Amygdala (tissue), 56 donors: ENCODE data around the gene EEIG1.
A peak's percentile ranks its signal among the peaks of the same experiment; 100 is the strongest.

ENCODE experiments used
- DNase-seq, 56 donors: peaks; one replicate each; lab custom pipeline; 2025; lab: John Stamatoyannopoulos, UW

Gene EEIG1

DNA sequence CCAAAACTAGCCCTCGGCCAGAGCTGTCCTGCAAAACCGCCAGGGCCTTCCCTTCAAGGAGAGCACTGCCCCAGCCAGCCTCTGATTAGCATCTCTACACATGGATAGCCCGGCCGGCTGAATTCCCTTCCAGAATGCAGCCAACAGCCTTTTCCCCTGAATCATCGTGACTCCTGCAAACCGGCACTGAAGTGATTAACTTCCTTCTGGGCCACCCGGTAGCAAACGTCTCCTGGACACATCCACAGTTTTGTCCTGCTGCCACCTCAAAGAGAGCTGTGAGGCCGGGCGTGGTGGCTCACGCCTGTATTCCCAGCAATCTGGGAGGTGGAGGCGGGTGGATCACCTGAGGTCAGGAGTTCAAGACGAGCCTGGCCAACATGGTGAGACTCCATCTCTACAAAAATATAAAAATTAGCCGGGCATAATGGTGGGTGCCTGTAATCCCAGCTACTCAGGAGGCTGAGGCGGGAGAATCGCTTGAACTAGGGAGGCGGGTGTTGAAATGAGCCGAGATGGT lies 21.1 kb upstream of the EEIG1 start:
- no peak for DNase-seq

DNA sequence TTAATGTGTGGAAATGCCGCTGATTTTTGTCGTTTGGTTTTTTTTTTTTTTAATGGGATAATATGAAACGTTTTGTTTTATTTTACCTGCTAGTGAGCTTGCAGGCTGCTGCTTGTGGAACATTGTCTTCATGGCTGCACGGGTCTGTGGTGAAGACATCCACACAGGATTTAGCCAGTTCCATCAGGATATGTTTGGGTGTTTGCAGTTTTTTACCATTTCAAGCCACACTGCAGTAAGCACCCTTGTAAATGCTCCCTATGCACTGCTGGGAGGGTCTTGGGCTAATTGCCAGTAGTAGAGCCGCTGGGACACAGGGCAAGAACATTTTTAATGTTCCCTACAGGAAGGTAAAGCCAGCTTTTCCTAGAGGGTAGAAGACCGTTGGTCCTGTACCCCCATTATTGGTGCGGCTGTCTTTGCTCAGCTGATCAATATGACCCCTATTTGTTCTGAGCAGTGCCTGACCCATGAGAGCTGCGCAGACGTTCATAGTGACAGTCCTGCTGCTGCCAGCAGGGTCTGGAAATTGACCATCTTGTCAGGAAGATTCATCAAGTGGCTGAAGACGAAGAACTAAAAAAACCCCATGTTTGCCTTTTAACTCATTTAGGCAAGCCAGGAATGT lies 20.5 kb upstream of the EEIG1 start:
- DNase-seq, result no peak

DNA sequence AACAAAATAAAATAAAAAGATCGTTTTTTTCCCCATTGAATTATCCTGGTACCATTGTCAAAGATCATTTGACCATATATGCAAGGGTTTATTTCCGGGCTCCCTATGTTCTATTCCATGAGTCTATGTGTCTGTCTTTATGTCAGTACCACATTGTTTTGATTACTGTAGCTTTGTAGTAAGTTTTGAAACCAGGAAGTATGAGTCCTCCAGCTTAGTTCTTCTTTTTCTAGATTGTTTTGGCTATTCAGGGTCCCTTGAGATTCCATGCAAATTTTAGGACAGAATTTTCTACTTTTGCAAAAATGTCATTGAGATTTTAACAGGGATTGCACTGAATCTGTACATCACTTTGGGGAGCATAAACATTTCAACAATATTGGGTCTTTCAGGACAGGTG lies 18.7 kb upstream of the EEIG1 start:
- no peak for DNase-seq

DNA sequence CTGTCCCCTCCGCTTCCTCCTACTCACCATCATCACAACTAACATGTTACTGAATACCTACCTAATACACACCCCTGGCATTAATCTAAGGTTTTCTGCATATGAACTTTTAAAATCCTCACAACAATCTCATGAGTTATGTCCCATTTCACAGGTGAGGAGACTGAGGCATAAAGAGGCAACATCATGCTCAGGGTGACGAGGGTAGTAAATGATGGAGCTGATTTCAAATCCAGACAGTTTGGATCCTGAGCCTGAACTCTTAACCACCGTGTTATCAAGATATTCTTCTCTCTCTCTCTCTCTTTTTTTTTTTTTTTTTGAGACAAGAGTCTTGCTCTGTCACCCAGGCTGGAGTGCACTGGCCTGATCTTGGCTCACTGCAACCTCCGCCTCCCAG lies 12.9 kb upstream of the EEIG1 start:
- no peak for DNase-seq

DNA sequence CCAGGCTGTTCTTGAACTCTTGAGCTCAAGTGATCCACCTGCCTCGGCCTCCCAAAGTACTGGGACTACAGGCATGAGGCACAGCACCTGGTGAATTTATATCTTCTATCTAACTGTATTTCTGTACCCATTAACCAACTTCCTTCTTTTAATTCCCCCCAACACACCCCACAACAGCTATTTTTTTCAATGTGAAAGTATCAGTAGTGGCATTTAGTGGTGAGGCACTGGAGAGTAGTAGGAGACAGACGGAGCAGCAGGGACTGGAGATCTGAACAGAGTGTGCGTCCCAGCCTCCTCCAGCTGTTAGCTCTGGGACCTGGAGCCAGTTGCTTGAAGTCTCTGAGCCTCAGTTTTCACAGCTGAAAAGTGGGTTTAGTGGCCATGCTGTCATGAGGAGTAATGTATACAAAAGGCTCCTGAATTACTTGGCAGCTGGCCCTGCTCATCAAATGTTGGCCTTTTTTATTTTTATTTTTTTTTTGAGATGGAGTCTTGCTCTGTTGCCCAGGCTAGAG lies 11.0 kb upstream of the EEIG1 start:
- DNase-seq, result no peak

DNA sequence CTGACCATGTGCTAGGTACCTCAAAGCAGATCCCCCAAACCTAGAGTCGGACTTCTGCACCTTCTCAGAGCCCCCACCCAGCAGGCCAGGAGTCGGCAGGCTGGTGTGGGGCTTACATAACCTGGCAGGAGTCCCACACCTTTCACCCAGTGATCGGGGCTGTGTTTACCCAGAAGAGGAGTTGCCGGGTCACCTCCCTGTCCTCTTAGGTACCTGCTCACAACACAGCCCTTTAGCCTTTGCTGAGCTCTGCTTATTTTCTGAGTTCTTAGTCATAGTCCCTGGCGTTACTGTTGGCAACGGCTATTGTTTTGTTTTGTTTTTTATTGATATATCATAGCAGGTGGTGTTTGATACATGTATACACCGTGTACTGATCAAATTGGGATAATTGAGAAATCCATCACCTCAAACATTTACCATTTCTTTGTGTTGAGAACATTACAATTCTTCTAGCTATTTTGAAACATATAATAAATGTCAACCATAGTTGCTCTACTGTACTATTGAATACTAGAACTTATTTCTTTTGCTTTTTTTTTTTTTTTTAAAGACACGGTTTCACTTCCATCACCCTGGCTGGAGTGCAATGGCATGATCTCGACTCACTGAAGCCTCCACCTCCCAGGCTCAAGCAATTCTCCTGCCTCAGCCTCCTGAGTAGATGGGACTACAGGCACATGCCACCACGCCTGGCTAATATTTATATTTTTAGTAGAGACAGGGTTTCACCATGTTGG lies 10.4 kb upstream of the EEIG1 start:
- DNase-seq, result no peak

DNA sequence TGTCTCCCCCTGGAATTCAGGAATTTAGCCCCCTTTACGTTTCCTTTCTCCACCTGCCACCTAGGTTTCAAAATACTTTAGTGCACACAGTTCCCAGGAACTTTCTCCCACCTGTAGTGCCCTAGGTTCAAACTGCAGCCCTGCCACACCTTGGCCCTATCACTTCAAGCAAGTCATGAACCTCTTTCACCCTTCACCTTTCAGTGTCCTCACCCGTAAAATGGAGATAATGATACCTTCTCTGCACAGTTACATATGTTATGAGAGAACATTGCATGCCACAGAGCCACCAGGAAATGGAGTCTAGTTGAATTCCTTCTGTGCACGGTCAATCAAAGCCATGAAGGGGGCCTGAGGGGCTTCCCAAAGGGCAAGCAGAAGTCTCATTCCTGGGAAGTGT lies 9.8 kb upstream of the EEIG1 start:
- DNase-seq, result no peak

DNA sequence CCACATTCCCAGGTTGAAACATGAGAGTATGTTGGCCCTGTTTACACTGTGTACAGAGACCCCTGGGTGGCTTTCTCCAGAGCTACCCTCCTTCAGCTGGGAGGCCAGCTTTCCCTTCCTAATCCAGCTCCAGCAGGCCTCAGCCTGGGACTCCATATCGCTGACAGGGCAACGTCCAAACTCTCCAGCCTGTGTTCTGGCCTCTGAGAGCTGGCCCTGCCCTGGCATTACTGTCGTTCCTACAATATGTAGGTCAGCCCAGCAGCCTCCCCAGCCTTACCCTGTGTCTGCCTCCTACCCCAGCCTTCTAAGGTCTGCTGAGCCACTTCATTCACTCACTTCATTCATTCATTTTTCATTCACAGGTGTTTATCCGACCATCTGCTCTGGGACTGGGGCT lies 8.3 kb upstream of the EEIG1 start:
- no peak for DNase-seq

DNA sequence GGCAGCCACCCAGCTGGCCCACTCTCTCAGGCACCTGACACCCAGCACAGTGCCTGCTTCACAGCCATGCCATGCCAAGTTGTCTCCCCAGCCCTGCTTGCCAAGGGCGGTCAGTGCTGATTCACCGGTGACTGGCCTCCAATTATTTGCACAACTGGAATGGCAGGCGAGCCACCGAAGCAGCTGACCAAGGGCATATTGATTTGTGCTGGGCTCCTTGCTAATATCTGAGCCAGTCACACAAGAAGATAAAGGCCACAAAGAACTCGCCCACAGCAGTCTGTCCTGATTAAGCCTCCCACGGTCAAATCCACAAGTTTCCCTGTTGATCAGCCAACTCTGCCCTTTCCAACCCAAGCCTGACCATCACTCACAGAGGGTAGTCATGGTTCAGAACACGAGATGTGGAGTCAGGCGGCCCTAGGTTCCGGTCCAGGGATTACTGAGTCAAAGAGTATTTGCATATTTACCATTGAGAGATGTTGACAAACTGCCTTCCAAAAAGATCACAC lies 6.4 kb upstream of the EEIG1 start:
- peak in 2 of 56 donors; percentile 14 to 17 for DNase-seq

DNA sequence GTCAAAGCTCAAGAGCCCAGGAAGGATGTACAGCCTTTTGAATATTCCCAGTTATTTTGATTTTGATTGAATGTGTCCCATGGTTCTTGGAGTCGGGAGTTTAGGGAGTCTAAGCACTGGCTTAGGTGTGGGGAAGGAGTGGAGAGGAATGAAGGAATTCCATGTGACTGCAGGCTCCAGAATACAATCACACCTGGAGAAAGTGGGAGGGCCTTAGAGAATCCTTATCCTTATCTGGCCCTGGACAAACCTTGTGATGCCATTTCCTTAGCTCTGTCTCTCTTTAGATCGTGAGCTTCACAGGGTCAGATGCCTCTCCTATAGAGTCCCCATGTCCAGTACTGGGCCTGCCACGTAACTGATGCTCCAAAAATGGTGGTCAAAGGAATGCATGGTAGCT lies 4.2 kb upstream of the EEIG1 start:
- DNase-seq, result no peak

DNA sequence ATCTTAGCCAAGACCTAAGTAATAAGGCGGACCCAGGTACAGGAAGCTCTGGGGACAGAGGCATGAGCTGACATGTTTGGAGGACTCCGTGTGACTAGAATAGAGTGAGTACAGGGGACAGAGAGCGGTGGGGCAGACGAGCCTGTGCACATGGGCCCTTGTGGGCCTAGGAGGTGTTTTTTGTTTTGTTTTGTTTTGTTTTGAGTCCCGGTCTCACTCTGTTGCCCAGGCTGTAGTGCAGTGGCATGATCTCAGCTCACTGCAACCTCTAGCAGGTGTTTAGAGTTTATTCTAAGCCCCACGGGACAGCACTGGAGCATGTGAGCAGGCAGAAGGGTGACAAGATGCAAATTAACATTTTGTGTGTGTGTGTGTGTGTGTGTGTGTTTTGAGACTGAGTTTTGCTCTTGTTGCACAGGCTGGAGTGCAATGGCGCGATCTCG lies 3.1 kb upstream of the EEIG1 start:
- no peak for DNase-seq

DNA sequence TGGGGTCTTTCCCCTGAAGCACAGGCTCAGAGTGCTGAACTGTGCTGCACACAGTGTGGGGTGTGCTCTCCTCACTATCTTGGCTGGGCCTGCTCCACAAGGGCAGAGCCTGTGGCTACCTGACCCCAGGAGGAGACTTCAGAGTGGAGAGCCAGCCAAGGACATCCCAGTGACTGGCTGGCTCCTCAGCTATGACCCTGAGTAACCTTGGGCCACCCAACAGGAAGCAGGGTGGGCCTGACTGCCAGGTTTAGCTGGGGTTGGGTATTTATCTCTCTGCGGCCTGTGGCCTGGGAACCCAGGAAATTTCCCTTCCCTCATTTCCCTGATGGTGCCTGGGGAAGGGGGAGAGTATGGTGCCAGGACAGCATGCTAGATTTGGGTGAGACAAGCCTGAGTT lies 2.1 kb upstream of the EEIG1 start:
- no peak for DNase-seq

DNA sequence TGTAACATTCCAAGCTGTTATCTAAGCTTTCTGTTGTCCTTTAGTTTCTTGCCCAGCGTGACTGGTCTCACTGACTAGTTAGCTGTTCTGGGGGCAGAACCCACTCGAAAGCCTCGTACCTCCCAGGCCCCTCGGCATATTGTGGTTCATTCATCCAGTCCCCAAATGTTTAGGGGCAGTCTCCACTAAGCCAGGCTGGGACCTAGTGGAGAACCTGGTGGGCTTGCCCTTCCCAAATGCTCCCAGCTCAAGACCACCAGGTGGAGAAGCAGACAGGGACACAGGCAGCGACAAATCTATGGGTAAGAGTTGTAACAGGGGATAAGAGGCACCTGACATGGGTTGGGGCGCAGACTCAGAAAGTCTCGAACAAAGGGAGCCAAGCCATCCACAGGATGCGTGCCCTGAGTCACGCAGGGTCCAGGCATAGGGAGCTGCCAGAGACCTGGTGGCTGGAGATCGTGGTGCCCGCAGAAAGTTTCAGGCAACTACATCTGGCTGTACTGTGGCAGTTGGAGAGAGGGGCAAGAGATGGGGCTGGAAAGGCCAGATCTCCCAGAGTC lies 851 bp upstream of the EEIG1 start:
- DNase-seq, result no peak

DNA sequence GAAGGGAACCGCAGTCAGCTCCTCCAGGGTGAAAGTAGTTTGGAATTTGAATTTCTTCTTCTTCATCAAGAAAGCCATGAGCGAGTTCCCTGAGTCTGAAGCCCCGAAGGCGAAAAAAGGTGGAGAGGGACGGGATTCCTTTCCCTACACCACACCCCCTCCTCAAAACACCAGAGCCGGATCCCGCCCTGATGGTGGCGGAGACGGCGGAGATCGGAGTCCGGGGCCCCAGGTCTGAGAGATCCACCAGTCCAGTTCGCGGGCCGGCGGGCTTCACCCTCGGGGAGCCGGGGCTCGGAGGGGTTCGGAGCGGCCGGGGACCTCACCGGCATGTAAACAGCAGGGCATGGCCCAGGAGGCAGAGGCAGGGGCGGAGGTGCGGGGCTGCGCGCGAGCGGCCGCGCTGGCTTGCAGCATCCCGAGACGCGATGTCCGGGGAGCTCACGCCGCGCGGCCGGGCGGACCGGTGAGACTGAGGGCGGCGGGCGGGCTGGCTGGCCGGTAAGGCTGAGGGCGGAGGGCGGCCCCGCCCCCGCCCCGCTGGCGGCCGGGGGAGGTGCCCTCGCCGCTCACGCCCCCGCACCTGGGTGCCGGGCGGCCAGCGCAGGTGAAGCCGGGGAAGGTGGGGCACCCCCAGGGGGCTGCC lies 606 bp downstream of the EEIG1 start:
- peak in 5 of 56 donors; percentile 45 to 64 (median 60) for DNase-seq

DNA sequence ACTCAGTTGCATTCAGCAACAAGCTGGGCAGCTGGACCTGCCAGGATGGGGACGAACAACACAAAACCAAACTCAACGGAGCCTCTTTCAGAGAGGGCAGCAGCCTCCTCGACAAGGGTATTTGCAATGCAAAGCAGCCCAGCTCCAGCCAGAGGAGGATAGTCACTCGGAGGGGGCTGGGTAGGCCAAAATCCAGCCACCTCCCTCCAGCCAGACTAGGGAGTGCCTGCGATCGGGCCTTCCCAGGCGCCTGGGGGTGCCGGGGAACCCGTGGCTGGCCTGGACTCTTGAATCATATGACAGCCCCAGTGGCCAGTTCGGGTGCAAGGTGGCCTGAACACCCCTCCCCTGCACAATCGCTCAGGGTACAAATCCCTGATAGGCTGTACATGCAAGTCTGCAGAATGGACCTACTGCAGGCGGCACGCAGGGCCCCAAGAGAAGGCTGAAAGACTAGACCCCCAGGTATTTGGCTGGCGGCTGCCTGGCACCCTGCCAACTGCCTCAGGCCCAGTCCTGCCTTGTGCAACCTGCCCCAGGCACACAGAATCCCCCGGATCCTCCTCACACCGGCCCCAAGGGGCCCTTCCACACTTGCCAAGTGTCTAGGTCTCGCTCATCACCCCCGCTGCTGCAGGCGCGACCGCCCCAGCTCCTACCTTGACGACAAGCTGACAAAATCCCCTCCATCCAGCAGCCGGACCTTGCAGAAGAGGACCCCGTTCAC lies 1.3 kb downstream of the EEIG1 start:
- DNase-seq, result peak in 52 of 56 donors; percentile 60 to 96 (median 82)

DNA sequence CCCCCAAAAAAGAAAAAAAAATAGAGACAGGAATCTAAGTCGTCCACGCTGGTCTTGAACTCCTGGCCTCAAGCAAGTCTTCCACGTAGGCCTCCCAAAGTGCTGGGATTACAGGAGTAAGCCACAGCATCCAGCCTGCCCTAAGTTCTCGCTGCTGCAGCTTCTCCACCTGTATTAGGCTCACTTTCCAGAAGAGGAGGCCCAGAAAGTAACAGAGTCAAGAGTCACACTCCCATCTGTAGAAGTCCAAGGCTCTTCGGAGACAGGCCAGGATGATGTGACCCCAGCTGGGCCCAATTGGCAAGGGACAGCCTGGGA lies 1.8 kb downstream of the EEIG1 start:
- DNase-seq, result no peak

DNA sequence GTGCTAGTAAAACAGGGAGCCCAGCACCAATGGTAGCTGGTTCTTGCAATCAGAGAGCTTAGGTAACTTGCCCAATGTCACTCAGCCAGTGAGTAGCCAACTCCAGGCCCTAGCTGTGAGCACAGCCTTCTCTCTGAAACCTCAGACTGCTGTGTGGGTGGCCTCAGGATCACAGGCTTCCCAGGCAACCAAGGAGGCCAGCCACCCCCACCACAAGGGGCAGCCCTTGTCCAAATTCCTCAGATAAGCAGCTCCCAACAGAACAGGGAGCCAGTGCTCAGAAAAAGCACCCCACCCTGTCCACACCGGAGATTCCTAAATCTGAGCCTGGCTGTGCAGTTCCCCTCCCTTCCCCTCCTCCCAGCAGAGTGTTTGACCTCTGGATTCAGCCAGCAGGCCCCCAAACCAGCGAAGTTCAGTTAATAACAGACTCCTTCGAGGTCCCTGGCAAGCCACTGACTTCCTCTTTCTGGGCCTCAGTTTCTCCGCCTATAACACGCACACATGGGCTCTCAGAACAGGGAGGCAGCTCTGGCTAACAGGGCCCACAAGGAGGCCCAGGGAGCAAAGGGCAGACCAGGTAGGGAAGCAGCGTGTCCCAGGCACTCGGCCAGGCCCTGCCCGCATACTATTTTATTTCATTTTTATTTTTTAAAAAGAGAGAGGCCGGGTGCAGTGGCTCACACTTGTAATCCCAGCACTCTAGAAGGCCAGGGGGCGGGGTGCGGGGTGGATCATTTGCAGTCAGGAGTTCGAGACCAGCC lies 2.7 kb downstream of the EEIG1 start:
- no peak for DNase-seq

DNA sequence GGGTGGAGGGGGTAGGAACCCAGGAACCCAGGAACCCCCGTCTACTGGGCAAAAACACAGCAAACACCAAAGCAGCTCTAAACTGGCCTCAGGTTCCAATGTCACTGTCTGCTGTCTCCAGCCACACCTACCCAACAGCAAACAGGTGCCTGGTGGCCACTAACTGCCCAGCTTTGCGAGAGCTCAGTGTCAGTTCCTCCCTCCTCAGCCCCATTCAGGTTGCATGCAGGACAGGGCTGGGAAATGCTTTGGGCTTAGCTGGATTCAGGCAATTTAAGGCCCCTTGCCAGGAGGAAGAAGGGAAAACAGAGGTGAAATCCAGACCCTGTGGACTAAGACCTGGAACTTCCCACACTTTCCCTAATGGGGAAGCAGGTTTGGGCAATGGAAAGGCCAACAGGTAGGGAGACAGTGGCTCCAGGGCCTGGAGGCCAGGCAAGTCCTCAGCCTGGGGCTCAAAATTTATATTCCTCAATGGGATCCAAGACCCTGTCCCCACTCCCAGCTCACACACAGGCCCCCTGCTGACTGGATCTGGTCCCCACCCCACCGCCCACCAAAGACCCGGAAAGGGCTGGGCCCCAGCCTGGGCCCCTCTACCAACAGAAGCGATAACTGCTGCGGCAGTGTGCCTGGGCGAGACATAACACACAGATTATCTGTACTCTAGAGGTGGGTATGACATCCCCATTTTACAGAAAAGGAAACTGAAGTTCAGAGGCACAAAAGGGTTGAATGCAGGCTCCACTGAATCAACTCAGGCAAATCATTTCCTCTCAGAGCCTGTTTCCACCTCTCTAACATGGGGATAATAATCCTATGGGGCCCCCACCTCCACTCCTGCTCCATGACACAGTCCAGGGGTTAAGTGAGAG lies 3.5 kb downstream of the EEIG1 start:
- DNase-seq, result no peak

DNA sequence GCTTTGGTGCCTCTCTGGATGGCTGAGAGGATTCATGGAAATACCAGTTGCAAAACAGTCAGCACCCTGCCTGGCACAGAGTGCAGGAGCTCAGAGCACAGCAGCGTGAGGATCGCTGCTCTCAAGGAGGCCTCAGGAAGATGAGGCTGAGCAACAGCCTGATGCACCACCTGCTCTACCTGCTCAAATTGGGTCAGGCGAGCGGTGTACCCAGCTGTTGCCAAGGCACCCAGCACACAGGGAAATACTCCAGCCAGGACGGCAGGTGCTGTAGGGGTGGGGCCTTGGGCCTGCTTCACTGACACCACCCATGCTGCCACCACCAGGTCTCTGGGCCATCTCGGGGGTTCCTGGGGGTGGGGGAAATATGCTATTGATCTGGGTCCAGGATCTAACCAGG lies 4.3 kb downstream of the EEIG1 start:
- DNase-seq, result no peak
